Measurements from ENCODE around the gene ADAM15.

ADAM15 gene

GRCh38 chr1:155052439-155053395 is 1.6 kb downstream of the ADAM15 start:
- DNase-seq (ENCODE audit: low read depth in 2 of 2), result no peak

- no peak for DNase-seq (ENCODE audit: low read depth in 2 of 2)
Measured at GRCh38 chr1:155053531-155054105, 2.5 kb downstream of the ADAM15 start.

DNA sequence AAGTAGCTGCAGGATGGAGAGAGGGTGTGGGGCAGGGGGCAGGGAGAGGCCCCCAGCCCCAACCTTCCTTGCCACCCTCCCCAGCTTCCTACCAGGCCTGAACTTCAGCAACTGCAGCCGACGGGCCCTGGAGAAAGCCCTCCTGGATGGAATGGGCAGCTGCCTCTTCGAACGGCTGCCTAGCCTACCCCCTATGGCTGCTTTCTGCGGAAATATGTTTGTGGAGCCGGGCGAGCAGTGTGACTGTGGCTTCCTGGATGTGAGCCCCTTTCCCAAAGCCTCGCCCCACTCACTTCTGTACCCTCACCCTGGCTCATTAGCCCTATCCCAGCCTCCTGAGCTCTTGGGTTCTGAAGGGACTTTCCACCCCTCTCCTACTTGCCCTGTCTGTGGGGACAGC is 6.0 kb downstream of the ADAM15 start:
- no peak for DNase-seq (ENCODE audit: low read depth in 2 of 2)

DNA sequence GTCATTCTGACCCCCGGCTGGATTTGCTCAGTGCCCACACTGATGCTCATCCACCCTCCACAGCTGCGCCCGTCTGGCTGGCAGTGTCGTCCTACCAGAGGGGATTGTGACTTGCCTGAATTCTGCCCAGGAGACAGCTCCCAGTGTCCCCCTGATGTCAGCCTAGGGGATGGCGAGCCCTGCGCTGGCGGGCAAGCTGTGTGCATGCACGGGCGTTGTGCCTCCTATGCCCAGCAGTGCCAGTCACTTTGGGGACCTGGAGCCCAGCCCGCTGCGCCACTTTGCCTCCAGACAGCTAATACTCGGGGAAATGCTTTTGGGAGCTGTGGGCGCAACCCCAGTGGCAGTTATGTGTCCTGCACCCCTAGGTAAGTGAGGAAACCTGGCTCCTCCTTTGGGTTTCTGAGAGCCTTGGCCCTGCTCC is 6.7 kb downstream of the ADAM15 start:
- DNase-seq (ENCODE audit: low read depth in 2 of 2), result no peak

- no peak for DNase-seq (ENCODE audit: low read depth in 2 of 2)
Measured at GRCh38 chr1:155060736-155061135, 9.6 kb downstream of the ADAM15 start.

DNA sequence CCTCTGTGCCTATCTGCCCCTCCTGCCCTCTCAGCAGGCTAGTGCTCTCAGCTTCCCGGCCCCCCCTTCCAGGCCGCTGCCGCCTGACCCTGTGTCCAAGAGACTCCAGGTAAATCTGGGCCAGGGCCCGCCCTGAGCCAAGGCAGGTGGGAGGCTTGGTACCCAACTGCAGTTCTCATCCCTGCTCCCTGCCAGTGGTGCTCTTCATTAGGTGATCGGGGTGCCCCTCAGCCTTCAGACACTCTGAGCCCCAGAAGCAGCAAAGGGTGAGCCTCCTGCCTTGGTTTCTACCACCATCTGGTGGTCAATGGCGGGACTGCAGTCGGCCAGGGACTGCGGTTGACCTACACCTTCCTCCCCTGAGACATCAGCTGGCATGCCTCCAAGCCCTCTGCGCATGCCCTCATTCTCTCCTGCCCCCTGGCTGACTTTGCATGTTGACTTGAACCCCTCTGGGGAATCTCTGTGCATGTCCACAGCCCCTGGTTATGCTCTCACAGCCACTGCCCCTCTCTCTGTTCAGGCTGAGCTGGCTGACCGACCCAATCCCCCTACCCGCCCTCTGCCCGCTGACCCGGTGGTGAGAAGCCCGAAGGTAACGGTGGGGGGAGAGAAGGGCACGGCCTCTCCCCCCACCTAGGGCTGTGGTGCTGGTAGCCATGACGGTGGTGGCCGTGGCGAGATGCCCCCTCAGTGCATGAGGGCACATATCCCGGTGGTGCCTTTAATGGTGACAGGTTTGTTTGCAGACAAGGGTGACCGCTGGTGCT is 10.4 kb downstream of the ADAM15 start:
- peak; percentile 91 to 94 for DNase-seq (ENCODE audit: low read depth in 2 of 2)

DNA sequence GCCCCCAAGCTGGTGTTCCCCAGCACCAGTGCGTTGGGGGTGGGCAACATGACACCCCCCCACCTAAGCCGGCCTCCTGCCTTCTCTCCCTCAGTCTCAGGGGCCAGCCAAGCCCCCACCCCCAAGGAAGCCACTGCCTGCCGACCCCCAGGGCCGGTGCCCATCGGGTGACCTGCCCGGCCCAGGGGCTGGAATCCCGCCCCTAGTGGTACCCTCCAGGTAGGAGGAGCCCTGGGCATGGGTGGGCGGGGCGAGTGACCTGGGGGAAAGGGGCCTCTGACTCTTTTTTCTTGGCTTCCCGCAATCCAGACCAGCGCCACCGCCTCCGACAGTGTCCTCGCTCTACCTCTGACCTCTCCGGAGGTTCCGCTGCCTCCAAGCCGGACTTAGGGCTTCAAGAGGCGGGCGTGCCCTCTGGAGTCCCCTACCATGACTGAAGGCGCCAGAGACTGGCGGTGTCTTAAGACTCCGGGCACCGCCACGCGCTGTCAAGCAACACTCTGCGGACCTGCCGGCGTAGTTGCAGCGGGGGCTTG is 11.1 kb downstream of the ADAM15 start:
- no peak for DNase-seq (ENCODE audit: low read depth in 2 of 2)

GRCh38 chr1:155062702-155063411 is 11.7 kb downstream of the ADAM15 start:
- peak; percentile 50 to 62 for DNase-seq (ENCODE audit: low read depth in 2 of 2)

- peak; percentile 59 to 68 for DNase-seq (ENCODE audit: low read depth in 2 of 2)
Measured at GRCh38 chr1:155063550-155064110, 12.5 kb downstream of the ADAM15 start, which contains the start of gene EFNA4. Gene EFNA4 (plus strand): TSS chr1:155063740. CDS start chr1:155063824, 84 bp downstream.

- DNase-seq (ENCODE audit: low read depth in 2 of 2), result no peak
Measured at GRCh38 chr1:155064111-155064831, 13.2 kb downstream of the ADAM15 start.

- no peak for DNase-seq (ENCODE audit: low read depth in 2 of 2)
Measured at GRCh38 chr1:155064832-155065429, 13.8 kb downstream of the ADAM15 start.

DNA sequence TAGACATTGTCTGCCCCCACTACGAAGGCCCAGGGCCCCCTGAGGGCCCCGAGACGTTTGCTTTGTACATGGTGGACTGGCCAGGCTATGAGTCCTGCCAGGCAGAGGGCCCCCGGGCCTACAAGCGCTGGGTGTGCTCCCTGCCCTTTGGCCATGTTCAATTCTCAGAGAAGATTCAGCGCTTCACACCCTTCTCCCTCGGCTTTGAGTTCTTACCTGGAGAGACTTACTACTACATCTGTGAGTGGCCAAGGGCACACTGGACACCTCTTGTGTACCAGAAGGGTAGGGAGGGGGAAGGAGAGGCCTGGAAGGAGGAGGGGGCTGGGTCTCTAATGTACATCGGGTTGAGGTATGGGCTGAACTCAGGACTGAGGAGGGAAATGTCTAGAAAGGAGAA is 15.7 kb downstream of the ADAM15 start:
- DNase-seq (ENCODE audit: low read depth in 2 of 2), result no peak

GRCh38 chr1:155068599-155068998 is 17.5 kb downstream of the ADAM15 start:
- DNase-seq (ENCODE audit: low read depth in 2 of 2), result no peak

DNA sequence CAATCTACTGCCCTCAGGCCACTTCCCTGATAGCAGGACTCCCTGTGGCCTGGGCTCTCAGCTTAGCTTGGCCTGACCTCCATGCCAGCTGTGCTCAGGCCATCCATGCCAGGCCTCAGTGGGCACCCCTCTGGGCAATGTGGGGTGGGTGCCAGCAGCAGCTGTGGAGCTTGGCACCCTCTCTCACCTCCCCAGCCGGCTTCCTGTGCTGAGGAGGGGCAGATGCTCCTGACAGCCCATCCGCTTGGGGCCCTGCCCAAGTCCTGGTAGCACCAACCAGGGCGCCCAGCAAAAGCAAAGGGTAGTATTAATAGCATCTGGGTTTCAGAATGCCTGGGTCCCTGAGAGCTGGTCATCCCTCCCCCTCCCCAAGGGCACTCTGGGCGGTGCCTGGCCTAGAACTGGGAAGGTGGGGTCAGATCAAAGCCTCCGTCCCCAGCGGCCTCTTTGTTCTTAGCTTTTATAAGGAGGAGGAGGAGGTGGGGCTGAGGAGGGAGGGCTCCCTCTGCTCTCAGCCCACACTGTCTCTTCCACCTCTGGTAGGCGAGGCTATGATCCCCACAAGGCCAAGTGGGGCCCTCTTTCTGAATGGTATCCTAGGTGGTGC is 18.5 kb downstream of the ADAM15 start:
- no peak for DNase-seq (ENCODE audit: low read depth in 2 of 2)

DNA sequence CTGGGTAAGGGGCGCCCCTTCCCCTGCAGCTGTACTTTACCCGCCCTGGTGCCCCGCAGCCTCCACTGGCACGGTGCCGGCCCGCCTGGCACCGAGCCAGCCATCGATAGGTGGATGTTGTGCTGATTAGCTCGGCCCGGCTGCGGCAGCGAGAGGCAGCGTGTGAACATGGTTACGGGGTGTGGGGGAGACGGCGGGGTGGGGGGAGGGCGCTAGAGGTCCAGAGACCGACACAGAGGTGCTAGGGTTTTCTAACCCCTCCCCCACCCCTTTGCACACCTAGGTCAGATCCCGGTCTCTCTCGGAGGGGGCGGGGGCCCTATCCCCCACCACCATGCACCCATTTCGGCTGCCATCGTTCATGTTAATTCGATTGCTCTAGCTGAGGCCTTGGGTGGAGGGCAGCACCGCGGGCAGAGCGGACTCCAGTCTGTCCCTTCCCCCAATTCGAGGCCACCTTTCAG is 19.1 kb downstream of the ADAM15 start:
- no peak for DNase-seq (ENCODE audit: low read depth in 2 of 2)

- DNase-seq (ENCODE audit: low read depth in 2 of 2), result peak; percentile 38 to 57
Measured at GRCh38 chr1:155070721-155071569, 19.8 kb downstream of the ADAM15 start.

DNA sequence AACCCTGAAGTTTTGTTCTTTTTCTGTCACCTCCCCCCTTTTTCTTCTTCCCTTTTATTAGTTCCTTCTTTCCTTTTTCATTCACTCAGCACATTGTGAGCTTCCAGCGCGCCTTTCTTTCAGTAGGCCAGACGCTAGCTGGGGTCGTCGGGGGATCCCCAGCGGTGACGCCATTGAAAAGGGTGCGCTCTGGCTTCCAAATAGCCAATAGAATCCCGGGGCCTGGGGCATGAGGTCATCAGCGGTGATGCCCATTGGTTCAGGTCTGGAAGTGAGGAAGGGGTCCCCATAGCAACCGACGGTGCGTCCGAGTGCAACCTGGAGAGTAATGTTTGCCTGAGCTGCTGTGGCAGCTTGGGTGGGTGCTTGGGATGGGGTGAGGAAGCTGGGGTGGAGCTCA is 20.6 kb downstream of the ADAM15 start:
- DNase-seq (ENCODE audit: low read depth in 2 of 2), result no peak

DNA sequence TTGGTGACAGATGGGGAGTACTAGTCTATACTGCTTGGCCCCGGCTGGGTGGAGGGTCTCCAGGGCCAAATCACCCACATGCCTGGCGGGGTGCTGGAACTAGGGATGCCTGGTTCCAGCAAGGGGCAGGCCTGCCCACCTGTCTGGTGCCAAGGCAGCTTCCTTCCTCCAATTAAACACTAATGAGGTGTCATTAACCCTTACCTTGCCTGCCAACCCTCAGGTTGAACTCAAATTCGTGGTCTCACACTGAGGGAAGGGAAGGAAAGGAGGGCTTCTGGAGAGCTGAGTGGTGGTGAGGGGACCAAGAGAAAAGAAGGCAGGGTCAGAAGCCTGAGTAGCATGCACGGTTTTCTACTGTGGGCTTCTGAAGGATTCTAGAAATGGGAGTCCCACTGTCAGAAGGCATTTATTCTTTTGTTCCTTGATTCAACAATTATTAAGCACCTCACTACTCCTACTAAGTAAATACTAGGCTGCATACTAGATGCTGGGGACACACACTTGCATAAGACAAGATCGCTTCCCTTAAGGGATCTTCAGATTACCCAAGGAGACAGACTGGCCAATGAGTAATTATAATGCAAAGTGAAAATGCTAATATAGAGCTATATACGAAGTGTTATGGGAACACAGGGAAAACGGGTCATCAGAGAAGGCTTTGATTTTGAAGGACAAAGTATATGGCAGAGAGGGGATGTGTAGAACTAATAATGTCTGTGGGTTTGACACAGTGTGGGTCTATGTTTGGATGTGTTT is 21.6 kb downstream of the ADAM15 start:
- no peak for DNase-seq (ENCODE audit: low read depth in 2 of 2)
